OCI-LY7 (cell line): Measurements from ENCODE around the gene GPR42. TPM values are rescaled to one million over a fixed set of nuclear protein-coding genes. Genes with fewer than 3 reads are reported as not detected.

Experiments used
- BruUV-seq: library from RNA; stranded (reverse); fragments of 400-500 nt; replicated peaks from 2 replicates; lab custom pipeline; 2021; lab: Mats Ljungman, UMichigan
- CTCF ChIA-PET: fragments of 300-600 bp; sonication (Branson Sonifier 250); formaldehyde crosslinking; loops from one replicate; lab custom pipeline; 2022; ENCODE audit warnings: antibody characterized with exemption; ENCODE audit not compliant: unreplicated experiment; lab: Charles Lee
- POLR2A ChIA-PET: fragments of 300-600 bp; sonication (Branson Sonifier 250); formaldehyde crosslinking; loops from one replicate; lab custom pipeline; 2022; ENCODE audit warnings: antibody characterized with exemption; lab: Charles Lee
- DNase-seq: peaks from one replicate; pipeline ENCODE4 v3.0.0-alpha.2; 2015; ENCODE audit warnings: low spot score
- H2AFZ ChIP-seq: fragments of 200-600 bp; sonication (generic), shearing (Covaris generic); 2 replicates; pipeline ENCODE4 v1.6.1; 2014; ENCODE audit warnings: mild to moderate bottlenecking, antibody characterized with exemption, low read length, moderate library complexity
- H3K27ac ChIP-seq: fragments of 200-600 bp; sonication (generic); 2 replicates; pipeline ENCODE4 v1.5.1; 2014; ENCODE audit warnings: mixed run types, low read depth, mild to moderate bottlenecking, moderate library complexity, low read length, inconsistent platforms; ENCODE audit not compliant: poor library complexity, severe bottlenecking
- H3K36me3 ChIP-seq: fragments of 200-600 bp; sonication (generic); 2 replicates; pipeline ENCODE4 v1.6.1; 2014; ENCODE audit warnings: mild to moderate bottlenecking, antibody characterized with exemption, low read length, moderate library complexity, mixed read lengths; ENCODE audit not compliant: insufficient read depth
- H3K4me1 ChIP-seq: fragments of 200-600 bp; sonication (generic); 2 replicates; pipeline ENCODE4 v1.5.1; 2014; ENCODE audit warnings: mild to moderate bottlenecking, low read length; ENCODE audit not compliant: insufficient read depth, poor library complexity, severe bottlenecking
- H3K4me2 ChIP-seq: fragments of 200-600 bp; sonication (generic); 2 replicates; pipeline ENCODE4 v1.6.1; 2014; ENCODE audit warnings: mild to moderate bottlenecking, low read length
- H3K4me3 ChIP-seq: fragments of 200-600 bp; sonication (generic); 2 replicates; pipeline ENCODE4 v1.5.1; 2014; ENCODE audit warnings: mild to moderate bottlenecking, low read depth, low read length; ENCODE audit not compliant: poor library complexity, severe bottlenecking
- H3K79me2 ChIP-seq: fragments of 200-600 bp; sonication (generic); 2 replicates; pipeline ENCODE4 v1.6.1; 2016; ENCODE audit warnings: low read depth, mild to moderate bottlenecking, low read length, moderate library complexity, mixed read lengths; ENCODE audit not compliant: insufficient read depth
- H3K9me2 ChIP-seq: fragments of 200-600 bp; sonication (generic); 2 replicates; pipeline ENCODE4 v1.6.1; 2016; ENCODE audit warnings: mild to moderate bottlenecking, low read length, mixed read lengths; ENCODE audit not compliant: insufficient read depth
- H3K9me3 ChIP-seq: fragments of 200-600 bp; sonication (generic); 2 replicates; pipeline ENCODE4 v1.6.1; 2014; ENCODE audit warnings: mild to moderate bottlenecking, mixed run types, low read length, mixed read lengths
- H4K20me1 ChIP-seq: fragments of 200-600 bp; sonication (generic); 2 replicates; pipeline ENCODE4 v1.6.1; 2014; ENCODE audit warnings: mild to moderate bottlenecking, antibody characterized with exemption, low read length, moderate library complexity, mixed read lengths; ENCODE audit not compliant: insufficient read depth
- EZH2phosphoT487 ChIP-seq: fragments of 200-600 bp; sonication (generic); IDR thresholded peaks from 2 replicates; pipeline ENCODE4 v1.6.1; 2018; ENCODE audit warnings: low read depth, borderline replicate concordance, mild to moderate bottlenecking, mixed run types, antibody characterized with exemption, low read length, moderate library complexity, mixed read lengths
- intact Hi-C: fragments of 100-400 bp; cut with micrococcal nuclease; formaldehyde crosslinking; loops from one replicate; pipeline ENCODE4 v1.10.0; 2022; ENCODE audit not compliant: unreplicated experiment
- total RNA-seq, 2 experiments: library from RNA; depleted of rRNA in 1 of 2; stranded (reverse); fragments of >200 nt in 1 of 2; shearing (Covaris generic) in 1 of 2; gene quantifications; 2 replicates each; pipeline ENCODE4 v1.2.3, GENCODE V29; 2014 to 2022
- TF ChIP-seq, protein P1 (sequence below): fragments of 200-600 bp; sonication (generic); conservative IDR thresholded peaks from 2 replicates; pipeline ENCODE4 v1.5.1; 2014; ENCODE audit warnings: mild to moderate bottlenecking, antibody characterized with exemption, low read length, moderate library complexity, mixed read lengths

Gene GPR42
- total RNA-seq, 2 experiments from 2014 or later, result 0.06 TPM; not detected in 1

GRCh38 chr19:35395382-35396199 lies 24.7 kb downstream of the GPR42 start:
- Histone ChIP-seq H3K4me2 (no peak overlapping the region), H3K4me3 (no peak overlapping the region), H3K36me3 (no peaks in the 10 kb centered on the region), H3K4me1 (no peaks in the 10 kb centered on the region), H2AFZ (no peak overlapping the region), H4K20me1 (no peaks in the 10 kb centered on the region), H3K9me2 (no peaks in the 10 kb centered on the region), H3K9me3 (no peaks in the 10 kb centered on the region), H3K79me2 (no peaks in the 10 kb centered on the region), H3K27ac (no peak overlapping the region)
- intact Hi-C loops, result no loop called here
- ChIA-PET POLR2A (no interaction called here), CTCF (no interaction called here)
- no TSS peak for BruUV-seq
- TF ChIP-seq, protein P1, sequence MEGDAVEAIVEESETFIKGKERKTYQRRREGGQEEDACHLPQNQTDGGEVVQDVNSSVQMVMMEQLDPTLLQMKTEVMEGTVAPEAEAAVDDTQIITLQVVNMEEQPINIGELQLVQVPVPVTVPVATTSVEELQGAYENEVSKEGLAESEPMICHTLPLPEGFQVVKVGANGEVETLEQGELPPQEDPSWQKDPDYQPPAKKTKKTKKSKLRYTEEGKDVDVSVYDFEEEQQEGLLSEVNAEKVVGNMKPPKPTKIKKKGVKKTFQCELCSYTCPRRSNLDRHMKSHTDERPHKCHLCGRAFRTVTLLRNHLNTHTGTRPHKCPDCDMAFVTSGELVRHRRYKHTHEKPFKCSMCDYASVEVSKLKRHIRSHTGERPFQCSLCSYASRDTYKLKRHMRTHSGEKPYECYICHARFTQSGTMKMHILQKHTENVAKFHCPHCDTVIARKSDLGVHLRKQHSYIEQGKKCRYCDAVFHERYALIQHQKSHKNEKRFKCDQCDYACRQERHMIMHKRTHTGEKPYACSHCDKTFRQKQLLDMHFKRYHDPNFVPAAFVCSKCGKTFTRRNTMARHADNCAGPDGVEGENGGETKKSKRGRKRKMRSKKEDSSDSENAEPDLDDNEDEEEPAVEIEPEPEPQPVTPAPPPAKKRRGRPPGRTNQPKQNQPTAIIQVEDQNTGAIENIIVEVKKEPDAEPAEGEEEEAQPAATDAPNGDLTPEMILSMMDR, result no peak
- no peak for TF ChIP-seq EZH2phosphoT487
- DNase-seq, result no peak

- intact Hi-C loops, result no loop called here
- H3K36me3 ChIP-seq, result no peaks in the 10 kb centered on the region
- no peaks in the 10 kb centered on the region for H4K20me1 ChIP-seq
- H3K9me2 ChIP-seq, result no peaks in the 10 kb centered on the region
- no peaks in the 10 kb centered on the region for H3K9me3 ChIP-seq
- ChIA-PET POLR2A (no interaction called here), CTCF (no interaction called here)
- H3K27ac ChIP-seq, result no peak overlapping the region
- H3K79me2 ChIP-seq, result no peaks in the 10 kb centered on the region
- no peak overlapping the region for H3K4me3 ChIP-seq
- H2AFZ ChIP-seq, result no peak overlapping the region
- BruUV-seq, result no TSS peak
- no peak overlapping the region for H3K4me2 ChIP-seq
- TF ChIP-seq, protein P1, result no peak
- no peak for TF ChIP-seq EZH2phosphoT487
- no peak for DNase-seq
- no peaks in the 10 kb centered on the region for H3K4me1 ChIP-seq
Observed at GRCh38 chr19:35396240-35396885, 25.5 kb downstream of the GPR42 start.

- H4K20me1 ChIP-seq, result no peaks in the 10 kb centered on the region
- no peak overlapping the region for H3K4me2 ChIP-seq
- H3K79me2 ChIP-seq, result no peaks in the 10 kb centered on the region
- intact Hi-C loops, result no loop called here
- CTCF ChIA-PET, result no interaction called here
- POLR2A ChIA-PET, result no interaction called here
- no TSS peak for BruUV-seq
- no peak for DNase-seq
- no peak overlapping the region for H3K4me3 ChIP-seq
- TF ChIP-seq, protein P1, result no peak
- no peak for TF ChIP-seq EZH2phosphoT487
- no peaks in the 10 kb centered on the region for H3K36me3 ChIP-seq
- H2AFZ ChIP-seq, result no peak overlapping the region
- H3K9me3 ChIP-seq, result no peaks in the 10 kb centered on the region
- no peak overlapping the region for H3K27ac ChIP-seq
- H3K4me1 ChIP-seq, result no peaks in the 10 kb centered on the region
- H3K9me2 ChIP-seq, result no peaks in the 10 kb centered on the region
Observed at GRCh38 chr19:35397064-35397463, 26.2 kb downstream of the GPR42 start.
